ENCODE results near the gene TRIM26.

Gene TRIM26

GRCh38 chr6:30206152-30206551 lies 7.1 kb downstream of the TRIM26 start:
- peak overlapping the region in 6 of 11 experiments; percentile 18 to 54 (median 32); a peak in 3 of 22 replicates for H3K9ac ChIP-seq
- peak overlapping the region in 7 of 11 experiments; percentile 16 to 56 (median 46); a peak in 11 of 22 replicates for H3K27ac ChIP-seq
- peak overlapping the region; percentile 76 to 90 (median 88) for H3K4me2 ChIP-seq
- no peak for TF ChIP-seq Cebpa-rat (IDR thresholded peaks at IDR 0.05)
- H3K4me1 ChIP-seq, result peaks cover 68 to 100% (median 87%) of the 10 kb centered on the region in 10 experiments
- no peak overlapping the region for H3K4me3 ChIP-seq
- H3K27me3 ChIP-seq, result no peaks in the 10 kb centered on the region
- no peaks in the 10 kb centered on the region for H3K9me3 ChIP-seq (replicated peaks in 1 of 11)
- H4K20me1 ChIP-seq, result peaks cover 48 to 100% (median 83%) of the 10 kb centered on the region in 11 experiments
- peaks cover 0 to 52% (median 17%) of the 10 kb centered on the region in 11 experiments; a peak in 14 of 22 replicates for H3K36me3 ChIP-seq

- H3K27me3 ChIP-seq, result no peaks in the 10 kb centered on the region
- H3K4me1 ChIP-seq, result peaks cover 61 to 100% (median 87%) of the 10 kb centered on the region in 10 experiments
- H3K9me3 ChIP-seq (replicated peaks in 1 of 11), result no peaks in the 10 kb centered on the region
- H3K4me3 ChIP-seq, result no peak overlapping the region
- H3K4me2 ChIP-seq, result peak overlapping the region in 4 of 11 experiments; percentile 47 to 90 (median 86); a peak in 7 of 22 replicates
- no peak for TF ChIP-seq Cebpa-rat (IDR thresholded peaks at IDR 0.05)
- H4K20me1 ChIP-seq, result peaks cover 37 to 99% (median 78%) of the 10 kb centered on the region in 11 experiments
- 0 out of 22 replicates have a peak overlapping the region, but pooled peaks of 1 of the 11 experiments have one; percentile 9 for H3K9ac ChIP-seq
- peak overlapping the region in 2 of 11 experiments; percentile 19 to 30; a peak in 1 of 22 replicates for H3K27ac ChIP-seq
- H3K36me3 ChIP-seq, result peaks cover 10 to 49% (median 27%) of the 10 kb centered on the region in 11 experiments
Observed at GRCh38 chr6:30204116-30204515, 9.1 kb downstream of the TRIM26 start.

- H3K27me3 ChIP-seq, result no peaks in the 10 kb centered on the region
- H3K9ac ChIP-seq, result peak overlapping the region in 7 of 11 experiments; percentile 6 to 70 (median 48); a peak in 10 of 22 replicates
- H3K4me1 ChIP-seq, result peaks cover 44 to 100% (median 76%) of the 10 kb centered on the region in 10 experiments
- peak overlapping the region in 10 of 11 experiments; percentile 58 to 90 (median 82); a peak in 20 of 22 replicates for H3K4me2 ChIP-seq
- no peaks in the 10 kb centered on the region for H3K9me3 ChIP-seq (replicated peaks in 1 of 11)
- H3K36me3 ChIP-seq, result peaks cover 28 to 63% (median 44%) of the 10 kb centered on the region in 11 experiments
- H3K27ac ChIP-seq, result peak overlapping the region in 9 of 11 experiments; percentile 30 to 84 (median 73); a peak in 17 of 22 replicates
- 0 out of 20 replicates have a peak overlapping the region, but pooled peaks of 1 of the 10 experiments have one; percentile 31 for H3K4me3 ChIP-seq
- no peak for TF ChIP-seq Cebpa-rat (IDR thresholded peaks at IDR 0.05)
- H4K20me1 ChIP-seq, result peaks cover 35 to 95% (median 75%) of the 10 kb centered on the region in 11 experiments
Observed at GRCh38 chr6:30202366-30202765, 10.8 kb downstream of the TRIM26 start.

- H3K36me3 ChIP-seq, result peaks cover 43 to 79% (median 55%) of the 10 kb centered on the region in 11 experiments
- H3K27me3 ChIP-seq, result no peaks in the 10 kb centered on the region
- H3K4me3 ChIP-seq, result peak overlapping the region in 3 of 10 experiments; percentile 2 to 29 (median 2); a peak in 2 of 20 replicates
- H3K27ac ChIP-seq, result peak overlapping the region; percentile 14 to 84 (median 73); a peak in 21 of 22 replicates
- H3K4me2 ChIP-seq, result peak overlapping the region; percentile 53 to 90 (median 81)
- TF ChIP-seq Cebpa-rat (IDR thresholded peaks at IDR 0.05), result no peak
- H3K4me1 ChIP-seq, result peaks cover 27 to 95% (median 62%) of the 10 kb centered on the region in 10 experiments
- H3K9me3 ChIP-seq (replicated peaks in 1 of 11), result no peaks in the 10 kb centered on the region
- peak overlapping the region in 9 of 11 experiments; percentile 25 to 70 (median 42); a peak in 15 of 22 replicates for H3K9ac ChIP-seq
- H4K20me1 ChIP-seq, result peaks cover 32 to 84% (median 63%) of the 10 kb centered on the region in 11 experiments; a peak in 21 of 22 replicates
Observed at GRCh38 chr6:30200551-30201281, 12.5 kb downstream of the TRIM26 start.

- no peaks in the 10 kb centered on the region for H3K27me3 ChIP-seq
- no peak overlapping the region for H3K4me3 ChIP-seq
- H3K4me2 ChIP-seq, result peak overlapping the region in 4 of 11 experiments; percentile 36 to 90 (median 45); a peak in 8 of 22 replicates
- no peaks in the 10 kb centered on the region for H3K9me3 ChIP-seq (replicated peaks in 1 of 11)
- H3K4me1 ChIP-seq, result peaks cover 24 to 72% (median 47%) of the 10 kb centered on the region in 10 experiments
- H4K20me1 ChIP-seq, result peaks cover 25 to 70% (median 50%) of the 10 kb centered on the region in 11 experiments; a peak in 19 of 22 replicates
- TF ChIP-seq Cebpa-rat (IDR thresholded peaks at IDR 0.05), result no peak
- peaks cover 62 to 87% (median 71%) of the 10 kb centered on the region in 11 experiments for H3K36me3 ChIP-seq
- H3K27ac ChIP-seq, result peak overlapping the region in 3 of 11 experiments; percentile 3 to 43 (median 37); a peak in 6 of 22 replicates
- H3K9ac ChIP-seq, result peak overlapping the region in 1 of 11 experiments; percentile 44; a peak in 1 of 22 replicates
Observed at GRCh38 chr6:30198166-30199084, 14.8 kb downstream of the TRIM26 start.

- H3K27me3 ChIP-seq, result no peaks in the 10 kb centered on the region
Observed at GRCh38 chr6:30196376-30196775, 16.8 kb downstream of the TRIM26 start.

GRCh38 chr6:30195951-30196350 lies 17.3 kb downstream of the TRIM26 start:
- Histone ChIP-seq H3K9ac (no peak overlapping the region), H3K27me3 (no peaks in the 10 kb centered on the region), H3K4me1 (peaks cover 9 to 47% (median 24%) of the 10 kb centered on the region in 10 experiments), H4K20me1 (peaks cover 23 to 58% (median 51%) of the 10 kb centered on the region in 11 experiments; a peak in 17 of 22 replicates), H3K9me3 (replicated peaks in 1 of 11) (no peaks in the 10 kb centered on the region), H3K4me2 (no peak overlapping the region), H3K36me3 (peaks cover 80 to 96% (median 89%) of the 10 kb centered on the region in 11 experiments), H3K27ac (no peak overlapping the region), H3K4me3 (no peak overlapping the region)
- TF ChIP-seq Cebpa-rat (IDR thresholded peaks at IDR 0.05), result no peak

More at GRCh38 chr6:30196376-30196775, 16.8 kb downstream of the TRIM26 start:
- peaks cover 13 to 51% (median 28%) of the 10 kb centered on the region in 10 experiments for H3K4me1 ChIP-seq
- peak overlapping the region in 1 of 11 experiments; percentile 45; a peak in 1 of 22 replicates for H3K27ac ChIP-seq
- peaks cover 27 to 57% (median 49%) of the 10 kb centered on the region in 11 experiments; a peak in 17 of 22 replicates for H4K20me1 ChIP-seq
- no peaks in the 10 kb centered on the region for H3K9me3 ChIP-seq (replicated peaks in 1 of 11)
- no peak overlapping the region for H3K4me3 ChIP-seq
- no peak for TF ChIP-seq Cebpa-rat (IDR thresholded peaks at IDR 0.05)
- H3K9ac ChIP-seq, result no peak overlapping the region
- H3K36me3 ChIP-seq, result peaks cover 76 to 91% (median 85%) of the 10 kb centered on the region in 11 experiments
- no peak overlapping the region for H3K4me2 ChIP-seq
